Keratinocyte (primary cell): ENCODE results near the gene KLHDC4. TPM values are rescaled to one million over a fixed set of nuclear protein-coding genes. Genes with fewer than 3 reads are reported as not detected.

Experiments
- DNase-seq: peaks from one replicate; pipeline ENCODE4 v3.0.0-alpha.2; 2011; ENCODE audit warnings: low read depth, missing footprints, low spot score
- FAIRE-seq: peaks from 2 replicates; lab custom pipeline; 2011; peaks lifted over from hg19 to GRCh38; lab: Jason Lieb, UNC
- H2AFZ ChIP-seq: 2 replicates; pipeline ENCODE4 v1.6.0; 2012; ENCODE audit warnings: low read length, control low read depth, inconsistent platforms; ENCODE audit not compliant: control insufficient read depth
- H3K27ac ChIP-seq: 2 replicates; pipeline ENCODE4 v1.5.1; 2011; ENCODE audit warnings: low read length; ENCODE audit not compliant: control insufficient read depth, insufficient read depth
- H3K27me3 ChIP-seq: 3 replicates; pipeline ENCODE4 v1.6.0; 2011; ENCODE audit warnings: low read length; ENCODE audit not compliant: control insufficient read depth, insufficient read depth; ENCODE audit errors: extremely low read depth
- H3K36me3 ChIP-seq, 2 experiments: 2 replicates in 1 of 2; 3 replicates in 1 of 2; pipeline ENCODE4 v1.5.1; 2011; ENCODE audit warnings: low read length in 2 of 2, mild to moderate bottlenecking in 1 of 2; ENCODE audit not compliant: control insufficient read depth in 2 of 2, insufficient read depth in 2 of 2; ENCODE audit errors: extremely low read depth in 1 of 2
- H3K4me1 ChIP-seq: 3 replicates; pipeline ENCODE4 v1.5.1; 2011; ENCODE audit warnings: low read length; ENCODE audit not compliant: control insufficient read depth, insufficient read depth; ENCODE audit errors: extremely low read depth
- H3K4me2 ChIP-seq: 3 replicates; pipeline ENCODE4 v1.6.0; 2011; ENCODE audit warnings: low read depth, low read length; ENCODE audit not compliant: control insufficient read depth, insufficient read depth; ENCODE audit errors: extremely low read depth
- H3K4me3 ChIP-seq, 3 experiments: fragments of 200-600 bp in 1 of 3; sonication (generic) in 1 of 3; 2 replicates in 2 of 3; 3 replicates in 1 of 3; pipeline ENCODE4 v1.5.1; 2011 to 2016; ENCODE audit warnings: low read length in 3 of 3, mild to moderate bottlenecking in 3 of 3, control low read depth in 2 of 3, inconsistent platforms in 1 of 3, low read depth in 1 of 3, mixed read lengths in 1 of 3, mixed run types in 1 of 3, moderate library complexity in 1 of 3; ENCODE audit not compliant: control insufficient read depth in 2 of 3, insufficient read depth in 2 of 3; ENCODE audit errors: extremely low read depth in 1 of 3
- H3K79me2 ChIP-seq: 2 replicates; pipeline ENCODE4 v1.6.0; 2012; ENCODE audit warnings: low read length; ENCODE audit not compliant: control insufficient read depth, insufficient read depth
- H3K9ac ChIP-seq: 3 replicates; pipeline ENCODE4 v1.6.0; 2011; ENCODE audit warnings: low read length; ENCODE audit not compliant: control insufficient read depth, insufficient read depth; ENCODE audit errors: extremely low read depth
- H3K9me1 ChIP-seq: 3 replicates; pipeline ENCODE4 v1.6.0; 2011; ENCODE audit warnings: low read length; ENCODE audit not compliant: control insufficient read depth, insufficient read depth; ENCODE audit errors: extremely low read depth
- H3K9me3 ChIP-seq: 2 replicates; pipeline ENCODE4 v1.5.1; 2012; ENCODE audit warnings: low read depth, low read length; ENCODE audit not compliant: control insufficient read depth
- H4K20me1 ChIP-seq: 3 replicates; pipeline ENCODE4 v1.6.0; 2011; ENCODE audit warnings: low read length; ENCODE audit not compliant: control insufficient read depth, insufficient read depth; ENCODE audit errors: extremely low read depth
- EZH2 ChIP-seq: IDR thresholded peaks from one replicate; pipeline ENCODE4 v1.6.1; 2012; ENCODE audit warnings: inconsistent platforms, mild to moderate bottlenecking, low read length, moderate library complexity
- dilution Hi-C: fragments of 300-500 bp; cut with MboI; formaldehyde crosslinking; loops from one replicate; pipeline ENCODE4 v1.7.0; 2020; ENCODE audit warnings: low sequenced_read_pairs; ENCODE audit not compliant: extremely low pct_ligation_motif_present
- polyA plus RNA-seq, 5 experiments: library from polyadenylated mRNA; depleted of rRNA in 3 of 5; stranded (reverse) in 3 of 5; stranded (forward) in 1 of 5; unstranded in 1 of 5; fragments of >200 nt; gene quantifications; 1 replicate in 1 of 5; 2 replicates in 3 of 5; 3 replicates in 1 of 5; pipeline versions ENCODE4 v1.2.1 to v1.2.3, GENCODE V29; 2011 to 2012; ENCODE audit warnings: missing spikeins in 2 of 5, low read depth in 1 of 5, low replicate concordance in 1 of 5
- TF ChIP-seq, protein P1 (sequence below), 3 experiments: IDR thresholded peaks in 1 of 3; conservative IDR thresholded peaks in 1 of 3; optimal IDR thresholded peaks in 1 of 3; 2 replicates in 2 of 3; 3 replicates in 1 of 3; pipeline versions ENCODE3 to v1.5.1; 2011; ENCODE audit warnings: low read length in 3 of 3, mild to moderate bottlenecking in 3 of 3, moderate library complexity in 2 of 3, control low read depth in 1 of 3, inconsistent platforms in 1 of 3; ENCODE audit not compliant: insufficient read depth in 2 of 3; ENCODE audit errors: extremely low read depth in 1 of 3

The KLHDC4 gene
- polyA plus RNA-seq, 1 donor (not counting 4 experiments of a cell fraction or from before 2014, with no cell fraction given), result 13.4 TPM

DNA sequence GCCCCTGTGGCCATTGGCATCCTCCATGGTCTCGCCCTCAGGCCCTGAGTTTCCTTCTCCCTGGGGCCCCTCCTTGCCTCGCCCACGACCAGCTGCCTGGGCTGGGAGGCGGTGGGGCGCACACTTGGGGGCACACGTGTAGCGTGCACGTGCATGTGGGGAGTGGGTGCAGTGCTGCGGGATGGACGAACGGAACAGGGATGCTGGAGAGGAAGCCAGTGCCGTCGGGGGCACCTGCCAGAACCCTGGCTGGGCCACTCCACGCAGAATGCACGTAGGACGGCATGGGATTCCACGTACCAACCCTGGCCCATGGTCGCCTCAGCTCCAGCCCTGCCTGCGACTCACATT, 80.4 kb downstream of the KLHDC4 start:
- DNase-seq, result no peak
- H3K9ac ChIP-seq, result no peak overlapping the region
- peaks cover 14% of the 10 kb centered on the region for H3K27me3 ChIP-seq
- H4K20me1 ChIP-seq, result no peaks in the 10 kb centered on the region
- H3K36me3 ChIP-seq, result no peaks in the 10 kb centered on the region
- TF ChIP-seq, protein P1, sequence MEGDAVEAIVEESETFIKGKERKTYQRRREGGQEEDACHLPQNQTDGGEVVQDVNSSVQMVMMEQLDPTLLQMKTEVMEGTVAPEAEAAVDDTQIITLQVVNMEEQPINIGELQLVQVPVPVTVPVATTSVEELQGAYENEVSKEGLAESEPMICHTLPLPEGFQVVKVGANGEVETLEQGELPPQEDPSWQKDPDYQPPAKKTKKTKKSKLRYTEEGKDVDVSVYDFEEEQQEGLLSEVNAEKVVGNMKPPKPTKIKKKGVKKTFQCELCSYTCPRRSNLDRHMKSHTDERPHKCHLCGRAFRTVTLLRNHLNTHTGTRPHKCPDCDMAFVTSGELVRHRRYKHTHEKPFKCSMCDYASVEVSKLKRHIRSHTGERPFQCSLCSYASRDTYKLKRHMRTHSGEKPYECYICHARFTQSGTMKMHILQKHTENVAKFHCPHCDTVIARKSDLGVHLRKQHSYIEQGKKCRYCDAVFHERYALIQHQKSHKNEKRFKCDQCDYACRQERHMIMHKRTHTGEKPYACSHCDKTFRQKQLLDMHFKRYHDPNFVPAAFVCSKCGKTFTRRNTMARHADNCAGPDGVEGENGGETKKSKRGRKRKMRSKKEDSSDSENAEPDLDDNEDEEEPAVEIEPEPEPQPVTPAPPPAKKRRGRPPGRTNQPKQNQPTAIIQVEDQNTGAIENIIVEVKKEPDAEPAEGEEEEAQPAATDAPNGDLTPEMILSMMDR (optimal IDR thresholded peaks at IDR 0.05 in 1 of 3, IDR thresholded peaks at IDR 0.05 in 1 of 3, conservative IDR thresholded peaks at IDR 0.05 in 1 of 3; ENCODE audit: extremely low read depth in 1 of 3, insufficient read depth in 2 of 3, low read length in 3 of 3), result no peak
- TF ChIP-seq EZH2, result no peak
- H3K4me1 ChIP-seq, result no peaks in the 10 kb centered on the region
- no peak for FAIRE-seq
- no peak overlapping the region for H3K27ac ChIP-seq
- dilution Hi-C loops, result no loop called here
- H3K9me1 ChIP-seq, result no peaks in the 10 kb centered on the region
- no peak overlapping the region for H3K4me2 ChIP-seq
- no peak overlapping the region for H2AFZ ChIP-seq
- H3K9me3 ChIP-seq, result no peaks in the 10 kb centered on the region
- no peaks in the 10 kb centered on the region for H3K79me2 ChIP-seq
- H3K4me3 ChIP-seq, result no peak overlapping the region

DNA sequence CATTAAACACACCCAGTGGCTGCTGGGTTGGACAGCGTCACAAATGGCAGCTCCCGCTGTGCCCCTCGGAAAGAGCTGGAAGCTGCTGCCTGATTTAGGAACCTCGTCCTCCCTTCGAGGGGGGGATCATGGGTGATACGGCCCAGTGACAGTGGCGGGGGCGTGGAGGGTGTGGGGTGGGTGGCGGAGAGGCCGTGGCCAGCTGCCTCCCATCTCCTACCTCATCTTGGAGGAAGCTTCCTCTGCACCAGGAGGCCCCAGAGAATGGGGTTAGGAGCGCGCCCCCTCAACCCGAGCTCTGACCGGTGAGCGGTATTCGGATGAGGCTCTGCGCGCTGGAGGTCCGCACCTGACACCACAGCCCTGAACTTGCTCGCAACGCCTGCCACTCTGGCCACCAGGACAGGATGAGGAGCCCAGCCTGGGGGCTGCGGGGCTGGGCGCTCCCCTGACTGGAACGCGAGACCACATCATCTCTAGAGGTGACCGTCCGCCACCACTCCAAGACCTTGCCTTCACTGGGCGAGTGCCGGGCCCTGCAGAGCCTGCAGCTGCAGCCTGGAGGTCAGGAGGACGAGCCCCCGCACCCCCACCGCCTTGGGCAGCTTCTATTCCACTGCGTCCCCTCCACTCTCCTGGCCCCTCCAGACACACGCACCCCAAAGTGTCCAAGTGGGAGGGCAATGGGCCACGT, 80.9 kb downstream of the KLHDC4 start:
- Histone ChIP-seq H3K9ac (no peak overlapping the region), H3K4me3 (no peak overlapping the region), H3K27me3 (peaks cover 17% of the 10 kb centered on the region), H3K9me1 (no peaks in the 10 kb centered on the region), H3K27ac (no peak overlapping the region), H4K20me1 (no peaks in the 10 kb centered on the region), H3K36me3 (no peaks in the 10 kb centered on the region), H2AFZ (no peak overlapping the region), H3K79me2 (no peaks in the 10 kb centered on the region), H3K4me1 (no peaks in the 10 kb centered on the region), H3K4me2 (no peak overlapping the region), H3K9me3 (no peaks in the 10 kb centered on the region)
- dilution Hi-C loops, result no loop called here
- no peak for TF ChIP-seq EZH2
- TF ChIP-seq, protein P1 (optimal IDR thresholded peaks at IDR 0.05 in 1 of 3, IDR thresholded peaks at IDR 0.05 in 1 of 3, conservative IDR thresholded peaks at IDR 0.05 in 1 of 3; ENCODE audit: extremely low read depth in 1 of 3, insufficient read depth in 2 of 3, low read length in 3 of 3), result no peak
- DNase-seq (no peak), FAIRE-seq (no peak)
